Hematopoietic multipotent progenitor cell treated with erythropoietin and hydrocortisone succinate and interleukin-3 and kit ligand, for 17 days (in vitro differentiated cells): ENCODE data around the gene ADAMTSL2.

Experiments
- DNase-seq: peaks from one replicate; pipeline ENCODE4 v3.0.0-alpha.2; 2015; ENCODE audit warnings: low spot score

ADAMTSL2 gene

DNA sequence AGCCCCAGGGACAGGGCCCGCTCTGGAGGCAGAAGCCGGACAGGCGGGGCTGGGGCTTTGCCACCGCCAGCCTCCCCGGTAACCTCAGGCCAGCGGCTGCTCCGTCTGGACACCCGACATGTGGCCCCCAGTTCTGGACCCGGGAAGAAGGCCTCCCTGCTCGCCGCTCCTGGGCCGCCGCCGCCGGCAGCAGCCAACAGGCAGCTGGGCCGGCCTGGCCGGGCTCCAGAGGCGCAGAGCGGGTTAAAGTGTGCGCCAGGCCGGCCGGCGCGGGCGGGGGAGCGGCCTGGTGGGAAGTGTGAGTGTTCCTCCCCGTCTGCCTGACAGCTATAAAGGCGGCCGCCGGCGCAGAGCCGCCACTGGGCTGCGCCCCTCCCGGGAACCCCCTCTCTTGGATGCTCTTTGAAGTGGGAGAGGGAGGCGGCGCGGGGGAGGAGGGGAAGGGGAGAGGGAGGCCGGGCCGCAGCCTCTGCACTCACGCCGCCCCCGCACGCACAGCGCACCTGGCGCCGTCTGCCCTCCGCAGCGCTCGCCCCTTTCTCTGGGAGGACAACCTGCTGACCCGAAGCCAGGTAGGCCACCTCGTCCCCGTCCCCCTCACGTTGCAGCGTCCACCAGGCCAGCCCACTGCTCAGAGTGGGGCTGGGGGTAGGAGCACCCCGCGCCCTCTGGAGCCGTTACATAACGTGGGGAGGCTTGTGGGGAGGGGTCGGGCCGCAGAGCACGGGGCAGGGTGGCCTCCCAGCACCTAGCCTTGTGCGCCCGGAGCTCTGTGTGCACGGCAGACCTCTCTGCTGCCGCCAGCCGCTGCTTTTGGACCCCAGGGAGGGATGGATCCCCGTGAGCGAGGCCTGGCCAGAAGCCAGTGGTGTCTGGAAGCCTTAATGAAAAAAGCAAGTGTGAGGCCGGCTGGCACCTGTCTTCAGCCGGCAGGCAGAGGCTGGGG lies at the start of gene ADAMTSL2:
TSS of gene ADAMTSL2 (plus strand) at position 359 of the 946 bp plus-strand sequence. CDS start 2,009 bp downstream, outside the sequence.
- DNase-seq = no peak

GRCh38 chr9:133485531-133486260 lies 48.8 kb upstream of the ADAMTSL2 start:
- no peak for DNase-seq

DNA sequence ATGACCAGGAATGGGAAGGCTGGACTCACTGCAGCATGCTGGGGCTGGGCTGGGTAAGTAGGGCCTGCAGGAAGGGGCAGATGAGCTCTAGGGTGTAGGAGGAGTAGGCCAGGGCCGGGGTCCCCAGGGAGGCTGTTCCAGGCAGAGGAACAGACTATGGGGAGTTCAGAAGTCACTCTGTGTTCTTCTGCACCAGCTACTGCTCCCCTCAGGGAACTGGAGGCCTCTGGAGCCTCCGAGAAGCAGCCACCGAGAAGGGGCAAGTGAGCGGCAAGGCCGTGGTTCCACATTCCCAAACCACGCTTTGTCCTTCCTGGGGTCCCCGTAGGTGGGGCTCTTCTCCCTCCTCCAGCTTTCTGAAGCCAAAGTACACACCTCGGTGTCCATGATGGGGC lies 47.2 kb upstream of the ADAMTSL2 start:
- DNase-seq = no peak

DNA sequence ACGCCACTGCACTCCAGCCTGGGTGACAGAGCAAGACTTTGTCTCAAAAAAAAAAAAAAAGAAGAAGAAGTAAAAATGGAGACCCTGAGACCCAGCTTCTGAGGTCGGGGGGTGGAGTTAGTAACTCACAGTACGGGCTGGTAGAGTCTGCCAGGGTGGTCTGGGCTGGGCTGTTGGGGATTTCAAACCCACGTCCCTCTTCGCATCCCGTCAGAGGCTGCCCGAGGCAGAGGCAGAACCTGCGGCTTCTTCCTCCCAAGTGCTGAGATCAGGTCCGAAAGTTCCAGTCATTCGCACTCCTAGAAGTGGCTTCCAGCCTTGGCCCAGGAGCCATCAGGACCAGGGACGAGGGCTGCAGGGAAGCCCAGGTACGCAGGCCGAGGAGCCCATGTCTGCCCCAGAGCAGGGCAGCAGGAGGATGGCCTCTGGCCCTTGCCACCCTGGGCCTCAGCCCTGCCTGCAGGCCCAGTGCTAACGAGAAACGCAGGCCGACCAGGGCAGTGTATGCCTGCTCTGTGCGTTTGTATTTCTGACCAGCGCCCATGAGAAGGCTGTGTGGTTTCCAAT lies 45.7 kb upstream of the ADAMTSL2 start:
- DNase-seq = no peak

- DNase-seq = no peak
These were observed 45.0 kb upstream of the ADAMTSL2 start for GRCh38 chr9:133489253-133490190.

DNA sequence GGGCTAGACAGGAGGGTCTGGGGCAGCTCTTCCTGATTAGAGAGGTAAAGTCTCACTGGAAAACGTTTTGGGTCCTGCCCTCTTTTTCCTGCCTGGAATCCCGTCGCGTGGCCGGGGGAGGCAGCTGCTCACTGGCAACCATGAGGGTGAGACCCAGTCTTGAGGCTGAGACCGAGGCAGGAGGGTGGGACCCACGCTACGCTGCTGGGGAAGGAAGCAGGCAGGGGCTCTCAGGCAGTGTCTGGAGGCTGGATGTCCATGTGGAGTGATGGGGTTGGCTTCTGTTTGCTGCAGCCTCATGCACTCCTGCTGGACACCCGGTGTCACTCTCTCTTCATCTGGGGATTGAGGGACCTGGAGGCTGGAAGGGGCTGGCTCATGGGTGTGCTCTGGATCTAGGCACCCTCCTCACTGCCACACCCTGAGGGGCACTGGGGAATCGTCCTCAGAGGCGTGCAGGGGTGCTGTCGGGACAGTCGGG lies 44.3 kb upstream of the ADAMTSL2 start:
- DNase-seq = no peak

GRCh38 chr9:133490865-133491655 lies 43.4 kb upstream of the ADAMTSL2 start:
- DNase-seq = no peak

GRCh38 chr9:133491656-133491925 lies 42.9 kb upstream of the ADAMTSL2 start:
- DNase-seq = no peak

- DNase-seq = no peak
These were observed 42.2 kb upstream of the ADAMTSL2 start for GRCh38 chr9:133492061-133493021.

DNA sequence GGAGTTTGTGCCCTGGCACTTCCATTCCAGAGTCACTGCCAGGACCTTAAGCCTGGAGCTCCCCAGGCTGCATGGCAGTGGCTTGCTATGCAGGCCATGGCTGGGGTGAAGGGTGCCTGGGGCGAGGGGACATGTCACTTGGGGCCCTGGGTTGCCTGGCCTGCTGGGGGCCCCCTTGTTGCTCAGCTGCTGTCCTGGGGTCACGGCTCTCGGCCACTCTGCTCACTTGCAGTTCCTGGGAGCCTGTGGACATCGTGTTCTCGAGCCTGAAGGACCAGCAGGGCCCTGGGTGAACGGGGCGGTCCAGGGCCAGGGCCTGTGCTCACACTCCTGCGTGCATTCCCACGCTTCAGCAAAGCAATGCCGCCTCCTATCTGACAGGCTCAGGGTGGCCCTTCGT lies 41.1 kb upstream of the ADAMTSL2 start:
- DNase-seq = no peak

GRCh38 chr9:133493845-133494540 lies 40.5 kb upstream of the ADAMTSL2 start:
- no peak for DNase-seq

DNA sequence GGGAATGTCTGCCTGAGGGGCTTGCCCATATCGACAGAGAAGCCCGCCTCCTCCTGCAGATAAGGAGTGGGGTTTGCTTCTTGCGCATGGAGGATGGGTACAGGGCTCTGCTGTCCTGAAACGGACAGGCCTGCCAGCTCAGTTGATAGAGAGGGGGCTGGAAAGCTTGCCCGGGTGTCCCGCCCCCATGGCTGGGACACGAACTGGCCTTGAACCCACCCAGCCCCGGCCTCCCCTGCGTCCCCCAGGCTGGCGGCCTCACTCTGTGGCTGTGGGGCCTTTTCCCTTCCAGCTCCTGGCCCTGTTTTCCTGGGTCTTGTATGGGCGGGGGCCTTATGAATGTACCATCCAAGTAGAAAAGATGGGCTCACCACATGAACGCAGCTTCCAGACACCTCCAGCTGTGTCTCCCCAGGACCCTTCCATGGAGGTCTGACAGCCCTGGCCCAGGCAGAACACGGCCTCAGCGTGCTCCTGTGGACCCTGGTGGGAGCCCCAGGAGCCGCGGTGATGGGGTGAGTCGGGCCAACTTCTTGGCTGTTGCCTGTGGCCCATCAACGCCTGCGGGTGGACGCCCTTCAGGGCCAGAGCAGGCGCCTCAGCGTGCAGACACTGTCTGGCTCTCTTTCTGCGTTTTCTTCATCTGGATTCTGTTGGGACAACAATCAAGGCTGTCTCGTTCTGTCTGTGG lies 39.7 kb upstream of the ADAMTSL2 start:
- DNase-seq = no peak

DNA sequence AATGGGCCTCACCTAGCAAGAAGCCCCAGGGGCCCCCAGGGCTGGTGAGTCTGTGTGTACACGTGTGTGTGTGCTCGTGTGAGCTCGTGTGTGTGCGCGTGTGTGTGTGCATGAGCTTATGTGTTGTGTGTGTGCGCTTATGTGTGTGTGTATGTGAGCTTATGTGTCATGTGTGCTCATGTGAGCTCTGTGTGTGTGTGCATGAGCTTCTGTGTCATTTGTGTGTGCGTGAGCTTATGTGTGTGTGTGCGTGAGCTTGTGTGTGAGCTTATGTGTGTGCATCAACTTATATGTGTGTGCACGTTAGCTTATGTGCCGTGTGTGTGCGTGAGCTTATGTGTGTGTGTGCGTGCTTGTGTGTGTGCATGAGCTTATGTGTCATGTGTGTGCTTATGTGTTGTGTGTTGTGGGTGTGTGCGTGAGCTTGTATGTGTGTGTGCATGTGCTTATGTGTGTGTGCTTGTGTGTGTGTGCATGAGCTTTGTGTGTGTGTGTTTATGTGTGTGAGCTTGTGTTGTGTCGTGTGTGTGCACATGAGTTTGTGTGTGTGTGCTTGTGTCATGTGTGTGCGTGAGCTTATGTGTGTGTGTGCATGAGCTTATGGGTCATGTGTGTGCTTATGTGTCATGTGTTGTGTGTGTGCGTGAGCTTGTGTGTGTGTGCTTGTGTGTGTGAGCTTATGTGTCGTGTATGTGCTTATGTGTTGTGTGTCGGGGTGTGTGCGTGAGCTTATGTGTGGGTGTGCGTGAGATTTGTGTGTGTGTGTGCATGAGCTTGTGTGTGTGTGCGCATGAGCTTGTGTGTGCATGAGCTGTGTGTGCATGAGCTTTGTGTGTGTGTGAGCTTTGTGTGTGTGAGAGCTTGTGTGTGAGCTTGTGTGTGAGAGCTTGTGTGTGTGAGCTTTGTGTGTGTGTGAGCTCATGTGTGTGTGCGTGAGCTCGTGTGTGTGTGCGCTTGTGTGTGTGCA lies 38.9 kb upstream of the ADAMTSL2 start:
- no peak for DNase-seq

DNA sequence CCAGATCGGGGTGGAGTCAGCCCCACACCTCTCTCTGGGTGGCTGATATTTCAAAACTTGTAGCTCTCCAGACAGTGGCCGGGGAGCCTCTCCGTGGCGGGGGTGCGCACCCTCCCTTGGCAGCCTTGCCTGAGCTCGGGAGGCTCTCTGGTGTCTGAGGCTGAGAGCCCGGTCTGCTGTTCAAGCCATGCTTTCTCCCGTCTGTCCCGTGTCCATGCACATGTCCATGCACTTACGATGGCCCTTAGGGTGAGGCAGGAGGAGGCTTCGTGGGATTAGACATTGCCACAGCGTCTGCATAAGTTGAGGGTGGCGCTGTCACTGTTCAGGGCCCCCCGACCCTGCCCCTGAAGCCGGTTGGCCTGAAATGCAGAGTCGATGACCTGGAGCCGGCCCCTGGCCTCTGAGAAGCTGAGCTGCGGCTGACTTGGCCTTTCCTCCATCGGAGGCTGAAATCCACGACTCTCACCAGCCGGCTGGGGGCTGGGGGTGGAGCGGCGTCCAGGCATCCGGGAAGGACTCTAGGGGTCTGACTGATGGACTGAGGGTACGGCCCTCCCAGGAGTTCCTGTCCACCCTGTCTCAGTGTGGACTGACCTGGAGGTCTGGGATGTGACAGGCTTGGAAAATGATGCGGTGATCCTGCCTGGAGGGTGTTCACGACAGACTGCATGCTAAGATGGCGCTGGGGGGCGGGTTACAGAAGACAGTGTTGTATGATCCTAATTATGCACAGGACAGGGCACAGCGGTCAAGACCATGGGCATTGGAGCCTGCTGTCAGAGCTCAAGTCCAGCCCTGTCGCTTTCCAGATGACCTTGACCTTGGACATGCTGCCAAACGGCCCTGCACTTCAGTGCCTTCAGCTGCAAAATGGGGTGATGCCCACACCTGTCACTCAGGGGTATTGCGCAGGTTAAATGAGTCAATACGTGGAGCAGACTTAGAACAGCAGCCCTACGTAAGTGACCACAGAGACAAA lies 37.4 kb upstream of the ADAMTSL2 start:
- DNase-seq = no peak

DNA sequence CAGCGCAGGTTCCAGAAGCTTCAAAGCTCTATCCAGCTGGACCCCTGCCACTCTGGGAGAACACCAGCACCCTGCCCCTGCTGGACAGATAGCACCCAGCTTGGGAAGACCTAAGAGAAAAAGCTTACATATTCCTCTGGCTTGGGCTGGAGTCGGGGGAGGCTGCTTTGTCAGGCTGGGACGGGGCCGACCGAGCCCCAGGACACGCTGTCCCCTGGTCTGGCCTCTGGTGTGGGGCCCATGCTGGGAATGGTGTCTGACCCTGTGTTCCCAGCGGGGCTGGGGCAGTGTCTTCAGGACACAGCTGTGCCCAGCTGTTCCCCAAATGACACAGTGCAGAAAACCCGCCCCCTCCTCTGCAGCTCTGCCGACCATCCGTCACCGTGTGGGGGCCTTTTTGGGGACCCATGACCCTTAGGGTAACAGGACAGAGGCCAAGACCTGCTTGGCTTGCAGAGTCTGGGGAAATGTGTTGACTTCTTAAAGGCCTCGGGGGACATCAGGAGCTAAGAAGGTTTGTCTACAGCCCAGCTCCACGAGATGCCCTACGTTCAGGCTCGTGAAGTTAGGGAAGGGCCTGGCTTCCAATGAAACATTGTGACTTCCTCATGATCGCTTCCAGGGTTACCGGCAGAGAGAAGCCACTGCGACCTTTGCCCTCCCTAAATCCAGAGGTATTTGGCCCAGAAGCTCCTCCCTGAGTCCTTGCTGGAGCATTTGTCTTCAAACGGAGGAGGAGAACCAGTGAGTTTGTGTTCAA lies 35.2 kb upstream of the ADAMTSL2 start:
- no peak for DNase-seq
